Measurements from ENCODE around the gene RPL15. TPM values are rescaled to one million over a fixed set of nuclear protein-coding genes. Genes with fewer than 3 reads are reported as not detected.

Gene RPL15
- polyA plus RNA-seq, 2 of the 4 experiments (the other 2 are of a cell fraction): 2,178 to 2,933 TPM

DNA sequence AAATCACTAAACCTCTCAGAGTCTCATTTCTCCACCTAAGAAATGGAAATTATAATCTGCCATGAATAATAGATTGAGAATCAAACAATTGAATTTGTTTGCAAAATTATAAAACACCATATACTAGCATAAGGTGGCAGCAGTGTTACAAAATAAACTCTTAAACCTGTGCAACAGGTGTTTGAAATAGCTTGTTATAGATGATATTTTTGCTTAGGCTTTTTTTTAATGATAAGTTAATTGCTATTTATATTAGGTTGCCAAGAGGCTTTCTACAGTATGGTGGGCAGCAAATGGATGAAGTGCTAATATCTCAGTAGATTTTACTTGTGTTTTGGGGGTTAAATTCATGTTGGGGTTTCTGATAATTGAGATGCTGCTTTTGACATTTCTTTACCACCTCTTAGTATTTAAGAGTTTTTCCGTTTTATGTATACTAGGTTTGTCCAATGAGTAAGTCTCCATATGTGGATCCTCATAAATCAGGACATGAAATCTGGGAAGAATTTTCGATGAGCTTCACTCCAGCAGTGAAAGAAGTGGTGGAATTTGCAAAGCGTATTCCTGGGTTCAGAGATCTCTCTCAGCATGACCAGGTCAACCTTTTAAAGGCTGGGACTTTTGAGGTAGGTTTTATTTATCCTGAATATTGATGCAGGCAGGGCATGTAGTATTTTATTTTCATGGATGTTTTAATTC lies 47.8 kb downstream of the RPL15 start:
- DNase-seq (ENCODE audit: low read depth in 1 of 2, low spot score in 1 of 2): no peak
- Histone ChIP-seq H3K27ac (peak overlapping the region; percentile 57 to 72; a peak in 2 of 6 replicates), H3K9me3 (no peaks in the 10 kb centered on the region), H3K4me2 (no peak overlapping the region), H3K4me1 (peaks cover 43% of the 10 kb centered on the region), H3K4me3 (no peak overlapping the region)
- TF ChIP-seq, protein P1, sequence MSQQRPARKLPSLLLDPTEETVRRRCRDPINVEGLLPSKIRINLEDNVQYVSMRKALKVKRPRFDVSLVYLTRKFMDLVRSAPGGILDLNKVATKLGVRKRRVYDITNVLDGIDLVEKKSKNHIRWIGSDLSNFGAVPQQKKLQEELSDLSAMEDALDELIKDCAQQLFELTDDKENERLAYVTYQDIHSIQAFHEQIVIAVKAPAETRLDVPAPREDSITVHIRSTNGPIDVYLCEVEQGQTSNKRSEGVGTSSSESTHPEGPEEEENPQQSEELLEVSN (IDR thresholded peaks at IDR 0.05; ENCODE audit: borderline replicate concordance, low read depth): no peak
- TF ChIP-seq MAFK (IDR thresholded peaks at IDR 0.05; ENCODE audit: partially characterized antibody) (no peak), CEBPB (IDR thresholded peaks at IDR 0.05) (no peak), RNF2 (IDR thresholded peaks at IDR 0.05; ENCODE audit: borderline replicate concordance, low read depth) (no peak), RARB (CRISPR knock-in tag; IDR thresholded peaks at IDR 0.05) (no peak), EHMT2 (IDR thresholded peaks at IDR 0.05; ENCODE audit: low read depth) (no peak), TP53 (CRISPR knock-in tag; IDR thresholded peaks at IDR 0.05) (no peak), POLR2A (IDR thresholded peaks at IDR 0.05; ENCODE audit: low read length) (no peak)
- TF ChIP-seq, protein P2, sequence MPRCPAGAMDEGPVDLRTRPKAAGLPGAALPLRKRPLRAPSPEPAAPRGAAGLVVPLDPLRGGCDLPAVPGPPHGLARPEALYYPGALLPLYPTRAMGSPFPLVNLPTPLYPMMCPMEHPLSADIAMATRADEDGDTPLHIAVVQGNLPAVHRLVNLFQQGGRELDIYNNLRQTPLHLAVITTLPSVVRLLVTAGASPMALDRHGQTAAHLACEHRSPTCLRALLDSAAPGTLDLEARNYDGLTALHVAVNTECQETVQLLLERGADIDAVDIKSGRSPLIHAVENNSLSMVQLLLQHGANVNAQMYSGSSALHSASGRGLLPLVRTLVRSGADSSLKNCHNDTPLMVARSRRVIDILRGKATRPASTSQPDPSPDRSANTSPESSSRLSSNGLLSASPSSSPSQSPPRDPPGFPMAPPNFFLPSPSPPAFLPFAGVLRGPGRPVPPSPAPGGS (IDR thresholded peaks at IDR 0.05): no peak
- TF ChIP-seq, protein P3, sequence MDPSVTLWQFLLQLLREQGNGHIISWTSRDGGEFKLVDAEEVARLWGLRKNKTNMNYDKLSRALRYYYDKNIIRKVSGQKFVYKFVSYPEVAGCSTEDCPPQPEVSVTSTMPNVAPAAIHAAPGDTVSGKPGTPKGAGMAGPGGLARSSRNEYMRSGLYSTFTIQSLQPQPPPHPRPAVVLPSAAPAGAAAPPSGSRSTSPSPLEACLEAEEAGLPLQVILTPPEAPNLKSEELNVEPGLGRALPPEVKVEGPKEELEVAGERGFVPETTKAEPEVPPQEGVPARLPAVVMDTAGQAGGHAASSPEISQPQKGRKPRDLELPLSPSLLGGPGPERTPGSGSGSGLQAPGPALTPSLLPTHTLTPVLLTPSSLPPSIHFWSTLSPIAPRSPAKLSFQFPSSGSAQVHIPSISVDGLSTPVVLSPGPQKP (IDR thresholded peaks at IDR 0.05; ENCODE audit: low read depth, low read length): no peak
- TF ChIP-seq, protein P4, sequence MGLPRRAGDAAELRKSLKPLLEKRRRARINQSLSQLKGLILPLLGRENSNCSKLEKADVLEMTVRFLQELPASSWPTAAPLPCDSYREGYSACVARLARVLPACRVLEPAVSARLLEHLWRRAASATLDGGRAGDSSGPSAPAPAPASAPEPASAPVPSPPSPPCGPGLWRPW (IDR thresholded peaks at IDR 0.05): no peak
- 90% methylated on average over 3 of the region's 3 CpGs for WGBS (ENCODE audit: missing lambda C conversion rate)
- no peak for ATAC-seq
- ChIA-PET CTCF (interaction anchor here (1.3 kb wide), 1 partner anchor 24 kb away, joined by 4 read pairs; no protein-coding TSS in a partner anchor), POLR2A (interaction anchor here (1.4 kb wide), 1 partner anchor 48 kb away, joined by 3 read pairs; the partner anchor contains the start of genes NKIRAS1 and RPL15)
- FAIRE-seq: no peak

DNA sequence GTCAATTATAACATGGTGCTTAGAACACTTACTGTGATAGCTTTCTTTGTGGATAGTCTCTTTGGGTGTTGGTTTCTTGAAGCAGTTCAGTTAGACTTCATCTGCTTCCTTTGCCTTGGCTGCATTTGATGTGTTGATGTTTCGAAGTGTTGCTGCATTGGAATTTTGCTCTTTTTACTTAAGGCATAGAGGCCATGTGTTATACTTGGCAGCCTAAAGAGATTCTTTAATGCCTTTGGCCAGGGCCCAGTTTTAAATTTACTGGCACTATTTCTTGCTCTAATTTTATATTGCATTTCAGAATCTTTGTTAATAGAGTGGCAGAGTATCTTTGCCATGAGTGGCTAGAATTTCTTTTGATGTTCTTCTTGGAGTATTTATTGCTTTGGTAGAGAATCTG lies 49.4 kb downstream of the RPL15 start:
- TF ChIP-seq BHLHE40 (IDR thresholded peaks at IDR 0.05; ENCODE audit: low read depth, low read length) (no peak), EHMT2 (IDR thresholded peaks at IDR 0.05; ENCODE audit: low read depth) (no peak), NPAS2 (CRISPR knock-in tag; IDR thresholded peaks at IDR 0.05; ENCODE audit: borderline replicate concordance) (no peak), FOSL2 (IDR thresholded peaks at IDR 0.05) (no peak), FOSL2 (CRISPR knock-in tag; IDR thresholded peaks at IDR 0.05) (no peak), HDAC2 (IDR thresholded peaks at IDR 0.05) (no peak), SREBF2 (IDR thresholded peaks at IDR 0.05) (no peak), JUN (IDR thresholded peaks at IDR 0.05) (no peak), RFX5 (IDR thresholded peaks at IDR 0.05) (no peak), FOSB (CRISPR knock-in tag; IDR thresholded peaks at IDR 0.05) (no peak), ZC3H11A (IDR thresholded peaks at IDR 0.05) (no peak), MYC (IDR thresholded peaks at IDR 0.05; ENCODE audit: borderline replicate concordance, low read length) (no peak), RNF2 (IDR thresholded peaks at IDR 0.05; ENCODE audit: borderline replicate concordance, low read depth) (no peak), POLR2A (IDR thresholded peaks at IDR 0.05; ENCODE audit: low read length) (no peak)
- TF ChIP-seq, protein P3 (IDR thresholded peaks at IDR 0.05; ENCODE audit: low read depth, low read length): no peak
- TF ChIP-seq, protein P5, sequence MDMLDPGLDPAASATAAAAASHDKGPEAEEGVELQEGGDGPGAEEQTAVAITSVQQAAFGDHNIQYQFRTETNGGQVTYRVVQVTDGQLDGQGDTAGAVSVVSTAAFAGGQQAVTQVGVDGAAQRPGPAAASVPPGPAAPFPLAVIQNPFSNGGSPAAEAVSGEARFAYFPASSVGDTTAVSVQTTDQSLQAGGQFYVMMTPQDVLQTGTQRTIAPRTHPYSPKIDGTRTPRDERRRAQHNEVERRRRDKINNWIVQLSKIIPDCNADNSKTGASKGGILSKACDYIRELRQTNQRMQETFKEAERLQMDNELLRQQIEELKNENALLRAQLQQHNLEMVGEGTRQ (IDR thresholded peaks at IDR 0.05): no peak
- TF ChIP-seq, protein P6, sequence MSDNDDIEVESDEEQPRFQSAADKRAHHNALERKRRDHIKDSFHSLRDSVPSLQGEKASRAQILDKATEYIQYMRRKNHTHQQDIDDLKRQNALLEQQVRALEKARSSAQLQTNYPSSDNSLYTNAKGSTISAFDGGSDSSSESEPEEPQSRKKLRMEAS (IDR thresholded peaks at IDR 0.05): no peak
- Histone ChIP-seq H3K4me2 (no peak overlapping the region), H3K4me1 (peaks cover 36% of the 10 kb centered on the region), H3K27ac (peak overlapping the region; percentile 27 to 29; a peak in 2 of 6 replicates), H3K9me3 (no peaks in the 10 kb centered on the region), H3K4me3 (no peak overlapping the region)
- ChIA-PET POLR2A (interaction anchor here (1.4 kb wide), 1 partner anchor 50 kb away, joined by 3 read pairs; the partner anchor contains the start of genes NKIRAS1 and RPL15), CTCF (no interaction called here)
- DNase-seq (ENCODE audit: low read depth in 1 of 2, low spot score in 1 of 2) (no peak), ATAC-seq (no peak), FAIRE-seq (no peak)
- WGBS (ENCODE audit: missing lambda C conversion rate): 97% methylated on average over 1 of the region's 1 CpG
